D721Med (cell line): ENCODE measurements around the gene C20orf141.

Source experiments
- DNase-seq: peaks from one replicate; pipeline ENCODE4 v3.0.0; 2011; ENCODE audit warnings: low spot score; ENCODE audit not compliant: insufficient read length
- FAIRE-seq: peaks from 2 replicates; lab custom pipeline; 2011; peaks lifted over from hg19 to GRCh38; lab: Jason Lieb, UNC
- TF ChIP-seq, protein P1 (sequence below): IDR thresholded peaks from 2 replicates; pipeline ENCODE4 v1.5.1; 2012; ENCODE audit warnings: mild to moderate bottlenecking, control low read depth; ENCODE audit not compliant: insufficient read depth; ENCODE audit errors: missing control alignments

Gene C20orf141

DNA sequence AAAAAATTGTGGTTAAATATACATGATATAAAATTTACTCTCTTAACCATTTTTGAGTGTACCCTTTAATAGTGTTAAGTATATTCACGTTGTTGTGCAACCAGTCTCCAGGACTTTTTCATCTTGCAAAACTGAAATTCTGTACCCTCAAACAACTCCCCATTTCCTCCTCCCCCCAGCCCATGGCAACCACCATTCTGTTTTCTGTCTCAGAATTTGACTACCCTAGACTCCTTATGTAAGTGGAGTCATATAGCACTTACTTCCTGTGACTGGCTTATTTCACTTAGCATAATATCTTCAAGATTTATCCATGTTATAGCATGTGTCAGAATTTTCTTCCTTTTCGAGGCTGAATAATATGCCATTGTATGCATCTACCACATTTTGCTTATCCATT lies 30.8 kb downstream of the C20orf141 start:
- no peak for FAIRE-seq
- no peak for DNase-seq
- TF ChIP-seq, protein P1, sequence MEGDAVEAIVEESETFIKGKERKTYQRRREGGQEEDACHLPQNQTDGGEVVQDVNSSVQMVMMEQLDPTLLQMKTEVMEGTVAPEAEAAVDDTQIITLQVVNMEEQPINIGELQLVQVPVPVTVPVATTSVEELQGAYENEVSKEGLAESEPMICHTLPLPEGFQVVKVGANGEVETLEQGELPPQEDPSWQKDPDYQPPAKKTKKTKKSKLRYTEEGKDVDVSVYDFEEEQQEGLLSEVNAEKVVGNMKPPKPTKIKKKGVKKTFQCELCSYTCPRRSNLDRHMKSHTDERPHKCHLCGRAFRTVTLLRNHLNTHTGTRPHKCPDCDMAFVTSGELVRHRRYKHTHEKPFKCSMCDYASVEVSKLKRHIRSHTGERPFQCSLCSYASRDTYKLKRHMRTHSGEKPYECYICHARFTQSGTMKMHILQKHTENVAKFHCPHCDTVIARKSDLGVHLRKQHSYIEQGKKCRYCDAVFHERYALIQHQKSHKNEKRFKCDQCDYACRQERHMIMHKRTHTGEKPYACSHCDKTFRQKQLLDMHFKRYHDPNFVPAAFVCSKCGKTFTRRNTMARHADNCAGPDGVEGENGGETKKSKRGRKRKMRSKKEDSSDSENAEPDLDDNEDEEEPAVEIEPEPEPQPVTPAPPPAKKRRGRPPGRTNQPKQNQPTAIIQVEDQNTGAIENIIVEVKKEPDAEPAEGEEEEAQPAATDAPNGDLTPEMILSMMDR: no peak

DNA sequence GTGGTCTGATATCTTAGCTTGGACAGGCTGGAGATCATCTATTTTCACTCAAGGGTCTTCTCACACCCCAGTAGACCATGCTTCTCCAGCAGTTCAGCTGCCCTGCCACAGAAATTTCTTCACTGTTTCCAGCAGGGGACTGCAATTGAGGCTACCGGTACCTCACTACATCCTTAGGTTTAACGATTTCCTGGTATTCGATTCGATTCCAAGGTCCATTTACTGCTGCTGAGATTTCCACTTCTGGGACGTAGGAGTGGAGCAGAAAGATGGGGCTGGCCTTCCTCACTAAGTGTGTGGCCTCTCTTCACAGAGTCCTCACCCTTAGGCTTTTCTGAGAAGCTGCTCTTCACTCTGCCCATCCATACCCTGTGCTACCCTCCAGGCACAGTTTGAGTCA lies 31.9 kb downstream of the C20orf141 start:
- DNase-seq: no peak
- no peak for FAIRE-seq
- TF ChIP-seq, protein P1: no peak

DNA sequence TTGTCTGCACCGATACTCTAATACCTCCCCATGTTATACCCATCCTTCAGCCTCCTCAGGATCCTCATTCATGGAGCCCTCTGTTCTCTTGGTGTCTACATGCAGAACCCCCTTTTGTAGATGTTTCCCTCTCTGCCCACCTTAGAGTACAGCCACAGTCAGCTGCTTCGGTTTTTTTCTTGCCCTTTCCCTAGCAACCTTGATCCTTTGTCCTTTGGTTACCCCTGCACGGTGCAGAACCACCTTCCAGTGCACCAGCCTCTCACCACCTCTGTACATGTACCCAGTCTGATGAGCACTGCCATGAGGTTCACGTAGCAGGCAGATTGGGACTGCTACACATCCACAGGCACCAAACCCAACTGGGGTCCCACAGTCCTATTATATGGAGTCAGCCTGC lies 33.0 kb downstream of the C20orf141 start:
- FAIRE-seq: no peak
- TF ChIP-seq, protein P1: no peak

DNA sequence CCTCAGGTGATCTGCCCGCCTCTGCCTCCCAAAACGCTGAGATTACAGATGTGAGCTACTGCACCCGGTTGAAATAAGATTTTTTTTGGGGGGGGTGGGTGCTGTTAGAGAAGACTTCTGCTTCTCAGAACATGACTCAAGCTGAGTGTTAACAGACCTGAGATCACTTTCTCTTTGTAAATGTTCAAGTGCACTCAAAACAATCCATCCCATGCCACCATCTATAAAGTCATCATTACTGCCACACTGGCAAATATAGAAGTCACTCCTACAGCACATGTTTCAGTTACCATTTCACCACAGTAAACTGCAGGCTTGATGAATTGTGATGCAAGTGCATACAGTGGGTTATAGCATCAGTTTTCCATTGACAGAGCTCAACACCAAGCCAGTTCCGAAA lies 34.7 kb downstream of the C20orf141 start:
- FAIRE-seq (no peak), DNase-seq (no peak)
- TF ChIP-seq, protein P1: no peak

More for the DNA sequence above, 33.0 kb downstream of the C20orf141 start:
- DNase-seq: no peak

DNA sequence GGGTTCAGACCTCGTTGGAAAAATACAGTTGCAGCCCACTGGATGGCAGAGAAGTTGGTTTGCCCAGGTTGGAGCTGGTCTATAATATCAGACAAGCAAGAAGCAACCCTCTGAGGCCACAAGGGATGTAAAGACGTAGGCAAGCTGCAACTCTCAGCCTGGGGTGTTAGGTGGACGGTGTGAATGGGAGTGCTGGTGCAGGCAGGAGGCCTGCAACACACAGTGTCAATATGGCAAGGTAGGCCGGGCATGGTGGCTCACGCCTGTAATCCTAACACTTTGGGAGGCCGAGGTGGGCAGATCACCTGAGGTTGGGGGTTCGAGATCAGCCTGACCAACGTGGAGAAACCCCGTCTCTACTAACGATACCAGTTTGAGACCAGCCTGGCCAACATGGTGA lies 36.3 kb downstream of the C20orf141 start:
- FAIRE-seq (no peak), DNase-seq (no peak)
- TF ChIP-seq, protein P1: no peak

DNA sequence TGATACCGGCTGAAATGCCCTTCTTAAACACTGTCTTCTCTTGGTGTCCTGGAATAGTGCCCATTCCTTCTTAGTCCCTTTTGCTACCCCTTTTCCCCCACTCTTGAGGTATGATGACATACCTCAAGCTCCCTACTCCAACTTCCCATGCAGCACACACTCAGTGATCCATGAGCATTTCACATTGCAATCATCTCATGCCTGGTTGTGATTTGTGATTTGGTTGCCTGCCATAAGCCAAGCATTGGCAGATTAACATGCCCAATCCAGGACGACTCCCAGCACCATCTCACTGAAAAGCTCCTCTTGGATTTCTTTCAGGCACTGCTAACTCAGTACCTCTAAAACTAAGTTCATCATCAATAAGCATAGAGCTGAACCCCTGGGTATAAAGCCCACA lies 43.8 kb downstream of the C20orf141 start:
- TF ChIP-seq, protein P1: no peak
- FAIRE-seq: no peak

DNA sequence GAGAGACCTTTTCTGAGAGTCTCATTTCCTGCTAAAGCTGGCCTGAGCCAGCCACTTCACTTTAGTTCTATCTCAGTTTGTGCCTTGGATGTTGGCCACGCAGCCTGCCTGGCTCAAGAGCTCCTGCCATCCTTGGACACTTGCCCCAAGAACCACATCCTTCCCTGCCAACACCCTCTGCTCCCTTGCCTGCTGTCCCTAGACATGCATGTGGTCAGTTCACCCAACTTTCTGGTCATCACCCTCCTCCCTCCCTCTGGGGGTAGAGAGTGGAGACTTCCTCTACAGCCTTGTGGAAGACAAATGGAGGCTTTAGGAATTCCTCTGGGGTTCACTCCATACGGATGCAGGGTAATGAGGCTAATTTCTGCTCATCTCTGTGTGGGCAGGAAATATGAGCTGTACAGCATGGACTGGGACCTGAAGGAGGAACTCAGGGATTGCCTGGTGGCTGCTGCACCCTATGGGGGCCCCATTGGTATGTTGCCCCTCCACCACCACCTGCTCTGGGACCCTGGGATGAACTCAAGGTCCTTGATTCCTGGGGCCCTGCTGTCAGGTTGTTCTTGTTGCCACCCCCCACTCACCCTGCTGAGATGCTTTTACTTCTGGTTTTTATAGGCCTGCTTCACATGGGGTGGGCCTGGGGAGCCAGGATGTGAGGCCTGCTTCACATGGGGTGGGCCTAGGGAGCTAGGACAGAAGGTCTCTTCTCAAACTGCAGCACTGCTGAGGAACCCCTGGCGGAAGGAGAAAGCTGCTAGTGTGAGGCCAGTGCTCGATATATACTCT lies 44.7 kb downstream of the C20orf141 start:
- TF ChIP-seq, protein P1: no peak
- DNase-seq (no peak), FAIRE-seq (no peak)

More for the DNA sequence above, 43.8 kb downstream of the C20orf141 start:
- DNase-seq: no peak
